Measurements from ENCODE around the gene AKR1B1.

The AKR1B1 gene

DNA sequence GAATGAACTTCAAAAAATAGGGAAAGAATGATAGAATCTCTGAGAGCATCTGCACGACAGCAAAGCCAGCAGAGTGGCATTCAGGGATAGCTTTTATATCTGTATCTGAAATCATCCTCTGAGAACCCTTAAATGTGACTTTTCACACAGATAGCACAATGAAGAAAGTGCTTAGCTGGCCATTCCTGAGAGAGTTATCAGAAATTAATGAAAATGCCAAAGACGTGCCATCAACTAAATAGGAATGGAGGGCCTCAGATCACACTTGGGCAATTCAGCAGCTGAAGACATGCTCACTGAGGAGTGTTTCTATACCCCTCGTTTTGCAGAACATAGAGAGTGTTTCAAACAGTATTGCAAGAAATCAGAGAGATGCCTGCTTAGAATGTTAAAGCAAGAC is 51.6 kb downstream of the AKR1B1 start:
- DNase-seq: no peak

GRCh38 chr7:134406431-134406830 is 52.5 kb downstream of the AKR1B1 start:
- DNase-seq: no peak

DNA sequence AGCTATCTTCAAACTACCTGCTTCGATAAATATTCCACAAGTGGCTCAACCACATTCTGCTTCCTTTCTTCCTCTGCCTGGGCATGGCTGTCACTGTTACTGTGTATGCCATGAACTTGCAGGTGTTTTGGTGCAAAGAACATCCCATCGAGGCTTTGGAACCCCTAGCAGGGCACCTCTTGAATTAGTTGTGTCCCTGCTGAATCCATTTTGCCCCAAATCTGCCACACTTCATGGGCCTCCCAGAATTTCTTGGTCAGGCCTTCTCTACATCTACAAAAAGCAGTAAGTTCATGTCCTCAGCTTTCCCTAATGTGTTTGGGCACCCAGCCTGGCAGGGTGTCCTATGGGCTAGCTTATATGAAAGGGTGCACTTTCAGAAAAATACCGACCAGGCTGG is 53.6 kb downstream of the AKR1B1 start:
- no peak for DNase-seq

DNA sequence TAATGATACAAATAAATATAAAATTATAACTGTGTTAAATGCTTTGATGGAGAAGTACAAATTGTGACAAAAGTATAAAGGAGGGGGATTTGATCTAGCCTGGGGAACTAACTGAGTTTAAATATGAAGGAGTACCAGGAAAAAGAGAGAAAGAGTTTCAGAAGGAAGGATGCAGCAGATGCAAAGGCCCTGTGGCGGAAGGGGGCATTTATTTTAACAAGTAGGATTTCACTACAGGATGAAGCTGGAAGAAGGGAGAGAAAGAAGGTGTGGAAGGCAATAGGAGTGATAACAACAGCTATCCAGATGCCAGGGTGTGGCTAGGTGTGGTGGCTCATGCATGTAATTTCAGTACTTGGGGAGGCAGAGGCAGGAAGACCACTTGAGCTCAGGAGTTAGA is 55.8 kb downstream of the AKR1B1 start:
- no peak for DNase-seq

DNA sequence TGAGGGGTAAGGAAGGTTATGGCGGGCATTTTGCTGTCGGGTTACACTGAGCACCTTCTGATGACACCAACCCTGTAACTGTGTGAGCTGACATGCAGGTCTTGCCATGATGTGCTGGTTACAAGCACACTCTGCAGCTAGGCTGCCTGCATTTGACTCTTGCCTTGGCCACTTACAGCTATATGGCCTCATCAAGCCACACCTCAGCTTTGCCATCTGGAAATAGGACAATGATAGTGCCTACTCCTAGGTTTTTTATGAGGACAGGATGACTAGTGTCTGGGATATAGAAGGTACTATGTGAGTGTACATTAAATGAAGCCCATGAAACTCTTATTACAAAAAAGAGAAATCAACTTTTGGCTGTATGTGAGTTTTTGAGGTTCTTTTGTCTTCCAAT is 58.0 kb downstream of the AKR1B1 start:
- DNase-seq: no peak

GRCh38 chr7:134396031-134396430 is 62.9 kb downstream of the AKR1B1 start:
- no peak for DNase-seq

- DNase-seq: no peak
Observed at GRCh38 chr7:134395604-134396003, 63.3 kb downstream of the AKR1B1 start.

DNA sequence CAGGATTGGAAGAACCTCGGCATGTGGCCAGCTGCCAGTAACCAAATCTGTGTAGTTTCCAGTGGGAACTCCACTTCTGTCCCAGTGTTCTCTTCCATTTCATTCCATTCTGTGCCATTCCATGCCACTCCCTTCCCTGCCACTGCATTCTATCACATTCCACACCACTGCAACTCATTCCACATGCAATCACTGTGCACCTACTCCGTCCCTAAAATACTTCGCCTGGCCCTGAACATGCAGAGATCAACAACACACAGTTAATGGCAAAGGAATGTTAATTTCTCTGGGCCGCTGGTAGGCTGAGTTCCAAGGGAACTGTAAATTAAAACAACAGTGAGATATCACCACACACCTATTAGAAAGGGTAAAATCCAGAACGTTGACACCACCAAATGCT is 64.8 kb downstream of the AKR1B1 start:
- DNase-seq: no peak
